IPS-18c (cell line): ENCODE data around the gene APBB1IP.

ENCODE experiments used
- H3K4me3 ChIP-seq: 2 replicates; pipeline ENCODE4 v1.7.0; 2013; ENCODE audit warnings: low read depth, mild to moderate bottlenecking, low read length, moderate library complexity; ENCODE audit not compliant: insufficient read depth
- H3K9me3 ChIP-seq: one replicate; pipeline ENCODE4 v1.6.1; 2013; ENCODE audit warnings: mild to moderate bottlenecking, low read length, moderate library complexity; ENCODE audit not compliant: control insufficient read depth, insufficient read depth

Gene APBB1IP

DNA sequence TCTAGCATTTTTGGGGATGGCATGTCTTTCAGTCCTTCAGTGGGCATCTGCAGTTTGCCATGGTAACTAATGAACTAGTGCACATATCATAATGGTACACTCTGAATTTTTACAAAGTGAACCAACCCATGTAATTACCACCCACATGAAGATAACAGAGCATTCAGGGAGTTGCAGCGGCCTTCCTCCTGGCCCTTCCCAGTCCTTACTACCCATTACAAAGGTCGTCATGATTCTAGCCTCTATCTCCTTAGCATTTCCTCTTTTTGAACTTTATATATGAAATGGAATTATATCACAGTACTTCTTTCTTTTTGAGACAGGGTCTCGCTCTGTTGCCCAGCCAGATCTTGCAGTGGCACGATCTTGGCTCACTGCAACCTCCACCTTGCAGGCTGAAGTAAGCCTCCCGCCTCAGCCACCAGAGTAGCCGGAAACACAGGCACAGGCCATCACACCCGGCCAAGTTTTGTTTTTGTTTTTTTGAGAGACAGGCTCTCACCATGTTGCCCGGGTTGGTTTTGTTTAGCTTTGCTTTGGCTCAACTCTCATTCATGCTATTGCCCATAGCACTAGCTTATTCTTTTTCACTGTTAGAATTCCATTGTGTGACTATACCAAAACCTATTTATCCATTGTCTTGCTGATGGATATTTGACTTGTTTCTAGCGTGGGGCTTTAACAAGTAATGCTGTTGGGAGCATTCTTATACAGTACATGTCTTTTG lies 79.2 kb downstream of the APBB1IP start:
- Histone ChIP-seq H3K4me3 (no peak overlapping the region), H3K9me3 (peaks cover 3% of the 10 kb centered on the region)

GRCh38 chr10:26519803-26520202 lies 81.7 kb downstream of the APBB1IP start:
- Histone ChIP-seq H3K4me3 (no peak overlapping the region), H3K9me3 (no peaks in the 10 kb centered on the region)

- no peaks in the 10 kb centered on the region for H3K9me3 ChIP-seq
- H3K4me3 ChIP-seq, result no peak overlapping the region
Measured at GRCh38 chr10:26520575-26520974, 82.4 kb downstream of the APBB1IP start.

DNA sequence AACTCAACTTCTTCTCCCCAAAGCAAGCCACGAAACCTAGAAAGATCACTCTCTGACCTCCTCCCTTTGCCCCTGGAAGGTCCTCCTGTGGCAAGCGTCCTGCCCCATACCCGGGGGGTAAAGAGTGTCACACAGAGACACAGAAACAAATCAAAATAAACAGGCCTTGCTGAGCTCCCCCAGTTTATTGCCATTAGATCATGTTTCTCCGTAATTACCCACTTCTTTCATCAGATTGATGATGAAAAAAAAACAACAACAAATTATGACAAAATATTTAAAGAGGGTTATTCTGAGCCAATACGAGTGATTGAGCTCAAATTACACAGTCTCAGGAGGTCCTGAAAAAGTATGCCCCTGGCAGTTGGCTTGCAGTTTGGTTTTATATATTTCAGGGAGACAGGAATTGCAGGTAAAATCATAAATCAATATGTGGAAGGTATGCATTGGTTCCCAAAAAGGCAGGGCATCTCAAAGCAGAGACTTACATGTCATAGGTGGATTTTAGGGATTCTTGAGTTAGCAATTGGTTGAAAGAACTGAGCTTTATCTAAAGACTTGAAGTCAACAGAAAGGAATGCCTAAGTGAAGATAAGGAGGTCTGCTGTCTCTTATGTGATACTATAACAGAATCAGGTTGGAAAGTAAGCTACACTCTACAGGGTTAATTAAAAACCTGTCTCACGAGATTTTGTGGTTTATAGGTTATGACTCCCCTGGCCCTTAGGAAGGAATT lies 86.2 kb downstream of the APBB1IP start:
- no peaks in the 10 kb centered on the region for H3K9me3 ChIP-seq
- no peak overlapping the region for H3K4me3 ChIP-seq

DNA sequence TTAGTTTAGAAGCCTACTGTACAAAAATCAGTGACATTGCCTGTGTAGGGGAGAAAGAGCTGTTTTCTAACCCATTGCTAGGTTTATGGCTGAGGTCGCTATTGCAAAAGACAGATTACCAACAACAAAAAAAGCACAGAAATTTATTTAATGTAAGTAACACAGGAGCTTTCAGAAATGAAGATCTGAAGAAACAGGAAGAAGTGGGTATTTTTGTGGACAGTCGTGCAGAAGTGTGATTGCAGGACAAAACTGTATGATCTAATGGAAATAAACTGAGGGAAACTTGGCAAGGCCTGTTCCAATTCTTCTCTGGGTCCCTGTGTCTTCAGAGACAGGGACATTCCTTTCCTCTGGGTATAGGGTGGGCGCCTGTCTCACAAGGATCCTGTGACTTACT lies 87.4 kb downstream of the APBB1IP start:
- H3K4me3 ChIP-seq, result no peak overlapping the region

GRCh38 chr10:26527018-26527417 lies 88.9 kb downstream of the APBB1IP start:
- Histone ChIP-seq H3K9me3 (no peaks in the 10 kb centered on the region), H3K4me3 (no peak overlapping the region)

More for the DNA sequence above, 87.4 kb downstream of the APBB1IP start:
- H3K9me3 ChIP-seq, result no peaks in the 10 kb centered on the region

- Histone ChIP-seq H3K9me3 (no peaks in the 10 kb centered on the region), H3K4me3 (no peak overlapping the region)
Measured at GRCh38 chr10:26528048-26528447, 89.9 kb downstream of the APBB1IP start.

DNA sequence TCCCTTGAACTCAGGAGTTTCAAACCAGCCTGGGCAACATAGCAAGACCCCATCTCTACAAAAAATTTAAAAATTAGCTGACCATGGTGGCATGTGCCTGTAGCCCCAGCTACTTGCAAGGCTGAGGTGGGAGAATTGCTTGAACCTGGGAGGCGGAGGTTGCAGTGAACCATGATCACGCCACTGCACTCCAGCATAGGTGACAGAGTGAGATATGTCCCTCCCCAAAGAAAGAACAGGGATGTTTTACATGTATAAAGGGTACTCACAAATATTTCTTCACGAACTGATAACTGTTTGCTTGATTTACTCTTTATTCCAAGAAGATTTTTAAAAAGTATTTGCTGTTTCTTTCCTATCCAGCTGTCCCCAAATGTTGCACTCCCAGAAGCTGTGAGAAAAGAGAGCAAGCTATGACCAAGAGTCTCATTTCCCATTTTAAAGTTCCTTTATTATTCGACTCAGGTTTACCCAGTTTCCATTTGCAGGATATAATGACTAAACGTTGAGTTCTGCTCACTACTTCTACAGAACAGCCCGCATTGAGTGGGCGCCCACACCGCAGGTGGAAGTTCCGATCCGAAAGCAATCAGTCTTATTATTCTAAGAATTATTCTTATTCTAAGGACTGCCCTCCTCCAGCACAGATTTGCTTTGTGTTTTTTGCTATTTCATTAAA lies 90.7 kb downstream of the APBB1IP start:
- Histone ChIP-seq H3K9me3 (no peaks in the 10 kb centered on the region), H3K4me3 (no peak overlapping the region)

DNA sequence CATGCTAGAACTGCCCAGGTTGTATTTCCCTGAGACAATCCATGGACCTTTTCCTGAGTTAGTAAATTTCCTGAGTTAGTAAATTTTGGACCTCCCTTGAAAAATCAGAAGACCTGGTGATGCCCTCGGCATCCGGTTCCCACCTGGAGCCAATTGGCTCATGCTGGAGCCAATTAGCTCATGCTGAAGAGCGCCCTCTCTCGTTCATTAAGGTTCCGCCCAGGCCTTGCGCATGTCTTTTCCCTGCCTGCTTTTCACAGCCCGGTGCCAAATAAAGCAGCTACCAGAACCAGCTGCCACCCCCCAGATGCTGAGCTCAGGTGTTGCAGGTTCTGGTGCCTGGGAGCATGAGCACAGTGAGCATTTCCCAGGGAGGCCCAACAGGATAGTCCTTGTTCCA lies 96.2 kb downstream of the APBB1IP start:
- H3K9me3 ChIP-seq, result no peaks in the 10 kb centered on the region
- H3K4me3 ChIP-seq, result no peak overlapping the region

DNA sequence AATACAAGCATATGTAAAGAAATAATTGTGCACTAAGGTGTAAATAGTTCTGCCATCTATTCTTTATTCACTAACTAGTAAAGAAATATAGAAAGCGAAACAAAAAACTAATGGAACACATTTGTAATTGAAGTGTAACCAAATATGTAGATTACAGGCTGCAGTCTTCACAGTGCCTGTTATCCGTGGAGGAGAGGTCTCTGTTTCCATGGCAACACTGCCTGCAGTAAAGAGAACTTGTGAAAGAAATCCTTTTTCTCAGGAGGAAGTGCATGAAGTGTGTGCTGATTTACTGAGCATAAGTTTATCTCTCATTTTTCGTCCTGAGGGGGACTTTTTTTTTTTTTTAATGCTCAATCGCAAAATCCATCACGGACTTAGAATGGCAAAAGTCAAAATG lies 102.5 kb downstream of the APBB1IP start:
- Histone ChIP-seq H3K4me3 (no peak overlapping the region), H3K9me3 (no peaks in the 10 kb centered on the region)

GRCh38 chr10:26543567-26544306 lies 105.6 kb downstream of the APBB1IP start:
- H3K4me3 ChIP-seq, result no peak overlapping the region
- no peaks in the 10 kb centered on the region for H3K9me3 ChIP-seq

GRCh38 chr10:26544932-26545331 lies 106.8 kb downstream of the APBB1IP start:
- H3K4me3 ChIP-seq, result no peak overlapping the region

DNA sequence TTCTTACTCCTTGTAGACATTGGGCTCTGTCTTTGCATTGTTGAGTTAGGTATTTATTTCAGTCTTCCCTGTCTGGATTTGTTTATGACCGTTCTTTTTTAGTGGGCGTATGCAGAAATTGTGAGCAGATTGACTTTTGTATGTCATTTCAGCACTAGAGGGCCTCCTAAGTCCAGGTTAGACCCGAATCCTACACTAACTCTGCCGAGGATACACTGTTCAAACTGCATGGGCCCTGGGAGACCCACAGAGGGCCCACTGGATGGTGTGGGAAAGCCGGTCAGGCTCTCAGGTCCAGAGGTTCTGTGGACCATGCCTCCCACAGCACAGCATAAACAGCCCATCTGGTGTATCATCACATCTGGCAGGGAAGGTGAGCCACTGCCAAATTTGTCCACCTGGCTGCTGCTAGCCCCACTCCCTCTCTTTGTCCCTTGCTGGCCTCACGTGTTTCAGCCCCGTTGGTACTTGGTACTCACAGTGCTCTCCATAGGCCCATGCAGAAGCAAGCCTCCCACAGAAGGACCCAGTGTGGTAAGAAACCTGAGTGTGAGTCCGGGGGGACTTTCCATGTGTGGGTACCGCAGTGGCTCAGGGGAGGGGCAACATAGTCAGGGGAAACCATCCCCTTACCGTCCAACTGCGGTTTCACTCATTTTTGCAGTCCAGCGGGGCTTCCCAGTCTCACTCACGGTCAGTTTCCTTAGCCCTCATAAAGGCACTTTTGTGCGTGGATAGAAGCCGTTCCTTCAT lies 112.8 kb downstream of the APBB1IP start:
- Histone ChIP-seq H3K9me3 (no peaks in the 10 kb centered on the region), H3K4me3 (no peak overlapping the region)

More at GRCh38 chr10:26544932-26545331, 106.8 kb downstream of the APBB1IP start:
- H3K9me3 ChIP-seq, result no peaks in the 10 kb centered on the region

DNA sequence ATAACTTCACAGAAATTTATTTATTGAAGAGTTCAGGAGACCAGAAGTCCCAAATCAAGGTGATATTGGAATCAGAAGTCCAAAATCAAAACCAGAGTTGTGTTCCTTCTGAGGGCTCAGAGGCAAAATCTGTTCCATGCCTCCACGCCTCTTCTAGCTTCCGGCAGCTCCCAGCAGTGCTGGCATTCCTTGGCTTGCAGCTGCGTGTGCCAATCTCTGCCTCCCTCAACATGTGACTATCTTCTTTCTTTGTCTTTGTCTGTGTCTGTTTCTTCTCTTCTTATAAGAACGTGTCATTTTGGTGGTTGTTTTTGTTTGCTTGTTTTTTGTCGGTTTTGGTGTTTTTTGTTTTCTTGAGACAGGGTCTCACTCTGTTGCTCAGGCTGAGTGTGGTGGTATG lies 116.1 kb downstream of the APBB1IP start:
- no peak overlapping the region for H3K4me3 ChIP-seq
- no peaks in the 10 kb centered on the region for H3K9me3 ChIP-seq

GRCh38 chr10:26555719-26556368 lies 117.7 kb downstream of the APBB1IP start:
- H3K9me3 ChIP-seq, result no peaks in the 10 kb centered on the region
- H3K4me3 ChIP-seq, result no peak overlapping the region; the same call in 1 of the 2 replicates
